ENCODE measurements around the gene DPP4.
A peak's percentile ranks its signal among the peaks of the same experiment; 100 is the strongest.
"Not testable (repeated sequence)": the region's sequence is repeated elsewhere in the genome, so short reads cannot be mapped to it uniquely, and the experiment has no call there.

The DPP4 gene

DNA sequence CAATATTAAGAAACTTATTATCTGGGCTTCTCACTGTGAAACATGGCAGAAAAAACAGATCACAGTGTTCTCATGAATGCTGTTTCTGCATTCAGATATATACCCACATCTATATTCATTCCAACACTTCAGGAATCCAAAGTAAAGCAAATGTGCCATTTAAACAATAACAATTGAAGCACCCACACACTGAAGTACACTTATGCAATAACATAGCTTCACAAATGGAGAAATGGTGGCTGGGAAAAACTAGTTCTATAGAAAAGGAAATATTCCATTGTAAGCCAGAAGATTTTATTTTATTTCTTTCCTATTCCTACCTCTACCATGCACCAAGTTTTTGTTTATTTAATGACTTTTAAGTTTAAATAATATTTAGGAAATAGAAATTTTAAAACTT lies 111.9 kb downstream of the DPP4 start:
- DNase-seq (ENCODE audit: low read depth in 1 of 2, low spot score in 1 of 2), result no peak

DNA sequence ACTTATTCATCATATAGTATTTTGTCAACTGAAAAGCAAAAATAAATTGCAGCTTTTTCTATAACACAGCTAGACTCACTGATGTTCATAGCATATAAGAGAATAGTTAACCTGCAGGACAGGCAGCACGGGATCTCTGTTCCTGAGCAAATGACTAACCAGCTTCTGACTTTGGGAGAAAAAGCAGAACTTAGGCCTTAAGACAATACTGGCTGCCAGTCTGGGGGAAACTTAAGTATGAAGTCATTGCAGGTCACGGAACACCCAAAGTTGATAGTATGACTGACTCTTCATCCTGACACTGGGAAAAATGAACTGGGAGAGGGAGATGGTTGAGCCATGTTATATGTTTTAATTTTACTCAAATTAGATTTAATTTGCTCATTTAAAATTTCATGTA lies 113.0 kb downstream of the DPP4 start:
- no peak for DNase-seq (ENCODE audit: low read depth in 1 of 2, low spot score in 1 of 2)

DNA sequence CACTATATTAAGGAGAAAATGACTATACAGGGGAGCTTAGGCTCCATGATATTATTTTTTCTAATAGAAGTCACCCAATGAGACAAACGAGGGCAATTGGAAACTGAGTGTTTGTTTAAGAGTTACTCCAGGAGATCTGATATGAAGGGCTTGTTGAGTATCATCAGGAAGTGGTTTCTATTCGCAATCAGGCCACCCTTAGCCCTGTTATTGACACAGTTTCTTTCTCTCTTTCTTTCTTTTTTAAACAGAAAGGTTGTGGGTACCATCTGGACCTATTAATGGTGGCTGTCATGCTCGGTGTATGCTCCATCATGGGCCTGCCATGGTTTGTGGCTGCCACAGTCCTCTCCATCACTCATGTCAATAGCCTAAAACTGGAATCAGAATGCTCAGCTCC lies 117.3 kb downstream of the DPP4 start:
- no peak for DNase-seq (ENCODE audit: low read depth in 1 of 2, low spot score in 1 of 2)

DNA sequence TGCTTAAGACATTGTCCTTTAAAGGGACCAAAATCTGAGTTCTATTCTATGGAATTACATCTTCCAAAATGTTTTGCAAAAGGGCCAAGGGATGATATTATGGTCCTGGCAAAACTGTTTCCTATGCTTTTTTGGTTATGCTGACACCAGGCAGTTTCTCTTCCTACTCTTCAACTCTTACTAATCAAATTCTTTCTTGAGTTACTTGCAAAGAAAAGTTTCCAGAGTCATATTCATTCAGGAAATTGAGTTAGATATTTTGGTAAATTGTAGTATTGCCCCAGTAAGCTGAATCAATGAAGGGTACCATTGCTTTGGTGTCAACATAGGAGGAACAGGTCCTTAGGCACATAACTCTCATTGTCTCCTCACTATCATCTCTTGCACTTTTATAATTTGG lies 118.8 kb downstream of the DPP4 start:
- no peak for DNase-seq (ENCODE audit: low read depth in 1 of 2, low spot score in 1 of 2)

DNA sequence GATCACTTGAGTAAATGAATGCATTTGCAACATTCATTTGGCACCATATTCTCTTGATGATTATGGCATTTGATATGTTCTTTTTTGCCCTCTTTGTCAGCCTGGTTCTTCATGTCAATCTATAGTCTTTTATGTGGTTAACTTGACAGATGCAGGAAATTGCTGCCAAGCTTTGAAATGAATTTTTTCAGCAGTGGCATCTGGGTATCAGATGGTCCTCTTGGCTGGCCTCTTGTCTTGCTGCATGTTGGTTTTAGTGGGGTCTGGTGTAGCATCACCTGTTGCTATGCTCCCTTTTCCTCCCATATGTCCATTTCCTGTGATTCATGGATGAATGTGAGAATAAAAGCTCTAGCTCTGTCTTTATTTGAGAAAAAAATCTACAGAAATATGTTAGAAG lies 119.9 kb downstream of the DPP4 start:
- no peak for DNase-seq (ENCODE audit: low read depth in 1 of 2, low spot score in 1 of 2)

DNA sequence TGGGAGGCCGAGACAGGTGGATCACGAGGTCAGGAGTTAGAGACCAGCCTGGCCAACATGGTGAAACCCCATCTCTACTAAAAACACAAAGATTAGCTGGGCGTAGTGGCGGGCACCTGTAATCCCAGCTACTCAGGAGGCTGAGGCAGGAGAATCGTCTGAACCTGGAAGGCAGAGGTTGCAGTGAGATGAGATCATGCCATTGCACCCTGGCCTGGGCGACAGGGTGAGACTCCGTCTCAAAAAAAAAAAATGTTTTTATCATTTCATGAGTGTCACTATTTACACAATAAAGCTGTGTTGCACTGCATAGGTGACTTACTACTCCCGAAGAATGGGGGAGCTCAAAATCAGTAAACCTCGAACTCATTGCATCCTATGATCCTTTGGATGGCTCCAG lies 120.6 kb downstream of the DPP4 start:
- DNase-seq (ENCODE audit: low read depth in 1 of 2, low spot score in 1 of 2), result not testable (repeated sequence)

DNA sequence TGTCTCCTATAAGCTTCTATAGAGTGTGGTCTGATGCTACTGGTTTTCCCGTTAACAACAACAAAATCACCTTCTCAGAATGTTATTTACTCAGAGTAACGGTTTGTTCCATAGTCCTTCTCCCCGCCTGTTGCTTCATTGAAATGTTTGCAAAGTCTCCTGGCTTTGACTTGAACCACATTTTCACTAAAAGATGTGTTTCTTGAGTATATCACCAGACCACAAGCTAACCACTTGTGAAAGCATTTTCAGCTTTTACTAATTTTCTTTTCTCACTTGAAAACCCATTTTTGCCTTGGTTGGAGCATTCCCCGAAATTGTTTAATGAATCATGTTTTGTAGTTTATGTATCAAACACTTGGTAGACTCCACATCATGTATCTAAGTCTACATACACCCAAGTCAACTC lies 121.2 kb downstream of the DPP4 start:
- DNase-seq (ENCODE audit: low read depth in 1 of 2, low spot score in 1 of 2), result peak in 1 of 2 donors; percentile 17

DNA sequence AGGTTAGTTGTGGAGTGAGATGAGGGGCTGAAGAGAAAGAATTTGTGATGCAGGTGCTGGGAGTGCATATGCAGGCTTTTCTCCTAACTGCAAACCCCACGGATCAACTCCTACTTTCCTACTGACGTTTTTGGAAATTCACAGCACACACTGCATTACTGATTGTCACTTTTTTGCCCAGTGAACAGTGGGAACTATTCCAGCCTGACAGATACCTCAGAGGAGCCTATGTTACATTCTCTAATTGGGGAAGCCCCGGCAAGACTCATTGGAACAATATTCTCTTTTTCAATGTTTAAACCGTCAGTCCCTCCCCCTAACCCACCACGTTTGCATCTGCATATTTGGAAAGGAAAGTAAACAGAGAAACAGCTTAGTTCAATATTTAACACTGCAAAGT lies 126.2 kb downstream of the DPP4 start:
- no peak for DNase-seq (ENCODE audit: low read depth in 1 of 2, low spot score in 1 of 2)

DNA sequence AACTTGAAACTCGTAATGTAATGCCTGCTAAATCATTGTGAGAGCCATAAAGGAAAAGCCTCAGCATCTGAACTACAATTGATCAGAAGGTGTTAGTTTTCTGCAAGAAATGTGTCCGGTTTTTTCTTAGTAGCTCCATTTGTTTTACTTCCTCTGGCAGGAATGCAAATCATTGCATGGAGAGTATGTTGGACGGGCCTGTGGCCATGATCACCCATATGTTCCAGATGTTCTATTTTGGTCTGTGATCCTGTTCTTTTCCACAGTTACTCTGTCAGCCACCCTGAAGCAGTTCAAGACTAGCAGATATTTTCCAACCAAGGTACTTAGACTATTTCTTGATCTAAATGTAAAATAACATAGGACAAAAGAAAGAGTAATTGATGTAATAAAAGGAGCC lies 126.6 kb downstream of the DPP4 start:
- DNase-seq (ENCODE audit: low read depth in 1 of 2, low spot score in 1 of 2), result no peak

DNA sequence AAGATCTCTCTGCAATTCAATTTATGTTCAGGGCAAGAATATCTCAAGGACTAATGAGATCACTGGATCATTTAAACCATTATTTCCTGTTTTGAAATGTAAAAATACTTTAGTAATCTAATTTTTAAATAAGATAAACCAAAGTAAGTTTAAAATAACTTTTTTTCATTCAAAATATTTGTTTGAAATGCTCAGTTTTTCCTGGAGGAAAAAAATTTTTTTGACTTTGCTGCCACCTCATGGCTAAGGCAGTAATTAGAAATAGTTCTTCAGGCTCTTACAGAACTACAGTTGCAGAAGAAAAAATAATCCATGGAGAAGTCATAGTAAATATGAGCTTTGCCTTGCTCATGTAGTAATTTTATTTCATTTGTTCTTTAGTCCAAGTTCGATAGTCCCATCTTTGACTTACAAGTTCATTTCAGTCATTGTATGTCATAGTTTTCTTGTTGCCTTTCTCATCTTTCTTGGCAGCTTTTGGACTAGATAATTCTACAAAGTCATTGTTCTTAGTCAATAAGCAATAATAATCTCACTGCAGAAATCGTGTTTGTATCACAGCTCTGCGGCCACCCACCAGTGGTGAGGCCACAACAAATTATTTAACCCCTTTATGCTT lies 127.4 kb downstream of the DPP4 start:
- no peak for DNase-seq (ENCODE audit: low read depth in 1 of 2, low spot score in 1 of 2)

DNA sequence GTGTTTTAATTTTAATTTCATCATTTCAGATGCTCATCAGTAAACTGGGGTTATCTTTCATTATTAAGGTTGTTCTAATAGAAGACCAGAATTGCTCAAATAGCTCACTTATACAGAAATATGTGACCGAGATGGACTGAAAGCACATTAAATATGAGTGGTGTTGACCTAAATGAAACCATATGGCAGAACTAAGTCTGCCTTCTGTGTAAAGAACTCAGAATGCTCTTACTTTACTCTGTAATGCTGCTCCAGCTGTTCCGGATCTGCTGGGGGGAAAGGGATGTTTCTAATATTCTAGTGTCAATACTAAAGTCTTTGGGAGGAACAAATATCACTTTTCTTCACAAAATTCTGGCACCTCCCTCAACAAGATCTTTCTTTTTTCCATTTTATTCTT lies 131.0 kb downstream of the DPP4 start:
- DNase-seq (ENCODE audit: low read depth in 1 of 2, low spot score in 1 of 2), result no peak

Data from activated CD4-positive, alpha-beta T cell treated with anti-CD3 and anti-CD28 coated beads, Interleukin-2, amount 50 U/mL, for 24 hours (primary cell).